HG02938 (cell line): Measurements from ENCODE around the gene EDEM2.
"Not testable (repeated sequence)": the region's sequence is repeated elsewhere in the genome, so short reads cannot be mapped to it uniquely, and the experiment has no call there.

Experiments used
- ATAC-seq: cut with Tn5 transposase; IDR thresholded peaks from one replicate; pipeline ENCODE4 v1.9.1; 2021; ENCODE audit warnings: mild to moderate bottlenecking, moderate library complexity; ENCODE audit not compliant: unreplicated experiment

The EDEM2 gene

GRCh38 chr20:35129647-35130069 is 17.5 kb downstream of the EDEM2 start:
- no peak for ATAC-seq

- no peak for ATAC-seq
Measured at GRCh38 chr20:35125753-35126152, 21.4 kb downstream of the EDEM2 start.

GRCh38 chr20:35122756-35123405 is 24.3 kb downstream of the EDEM2 start:
- ATAC-seq = no peak

- no peak for ATAC-seq
Measured at GRCh38 chr20:35121186-35121585, 25.9 kb downstream of the EDEM2 start.

- no peak for ATAC-seq
Measured at GRCh38 chr20:35120012-35120701, 27.0 kb downstream of the EDEM2 start.

GRCh38 chr20:35117629-35118028 is 29.5 kb downstream of the EDEM2 start:
- ATAC-seq = no peak

GRCh38 chr20:35117196-35117595 is 29.9 kb downstream of the EDEM2 start:
- no peak for ATAC-seq

- ATAC-seq = no peak
Measured at GRCh38 chr20:35116258-35116657, 30.9 kb downstream of the EDEM2 start.

- ATAC-seq = no peak
Measured at GRCh38 chr20:35115606-35116005, 31.5 kb downstream of the EDEM2 start.

GRCh38 chr20:35112276-35112675 is 34.9 kb downstream of the EDEM2 start:
- not testable (repeated sequence) for ATAC-seq

GRCh38 chr20:35111141-35111888 is 35.8 kb downstream of the EDEM2 start:
- no peak for ATAC-seq

- ATAC-seq = no peak
Measured at GRCh38 chr20:35108921-35109320, 38.2 kb downstream of the EDEM2 start.

GRCh38 chr20:35106827-35107380 is 40.2 kb downstream of the EDEM2 start:
- ATAC-seq = no peak

- ATAC-seq = no peak
Measured at GRCh38 chr20:35104685-35105295, 42.3 kb downstream of the EDEM2 start.

- ATAC-seq = no peak
Measured at GRCh38 chr20:35101620-35102019, 45.5 kb downstream of the EDEM2 start.

- no peak for ATAC-seq
Measured at GRCh38 chr20:35093267-35093884, 53.8 kb downstream of the EDEM2 start.

- peak; percentile 87 for ATAC-seq
Measured at GRCh38 chr20:35092524-35093266, 54.4 kb downstream of the EDEM2 start, which contains the start of gene TRPC4AP. Gene TRPC4AP (minus strand): TSS chr20:35092807. CDS start chr20:35092781, 26 bp downstream.

- ATAC-seq = peak; percentile 9
Measured at GRCh38 chr20:35091816-35092523, 55.2 kb downstream of the EDEM2 start.
